HepG2 (cell line): ENCODE results near the gene SALL2. TPM values are rescaled to one million over a fixed set of nuclear protein-coding genes. Genes with fewer than 3 reads are reported as not detected.

Experiments
- CEBPB ChIP-seq: IDR thresholded peaks from 2 replicates; pipeline ENCODE4 v1.6.1; 2011; ENCODE audit warnings: low read depth, low read length, improper control_type of control experiment, borderline replicate concordance
- ETV5 ChIP-seq: IDR thresholded peaks from 2 replicates; pipeline ENCODE4 v1.6.1; 2018; ENCODE audit warnings: missing biosample characterization, missing genetic modification reagents, inconsistent platforms, borderline replicate concordance
- JARID2 ChIP-seq: sonication (generic); formaldehyde crosslinking; IDR thresholded peaks from 2 replicates; pipeline ENCODE4 v1.8.1; 2023; ENCODE audit warnings: missing genetic modification reagents, inconsistent platforms; ENCODE audit not compliant: insufficient replicate concordance
- KDM5A ChIP-seq: fragments of 200-600 bp; sonication (generic); IDR thresholded peaks from 2 replicates; pipeline ENCODE4 v1.7.0; 2018; ENCODE audit warnings: antibody characterized with exemption, mild to moderate bottlenecking, low read length, borderline replicate concordance
- MAF1 ChIP-seq: sonication (generic); formaldehyde crosslinking; IDR thresholded peaks from 2 replicates; pipeline ENCODE4 v1.5.0; 2020; ENCODE audit warnings: missing genetic modification reagents, borderline replicate concordance
- NFYC ChIP-seq: IDR thresholded peaks from 2 replicates; pipeline ENCODE4 v1.6.1; 2016; ENCODE audit warnings: missing genetic modification reagents, missing compliant biosample characterization
- NRL ChIP-seq: sonication (generic); formaldehyde crosslinking; IDR thresholded peaks from 2 replicates; pipeline ENCODE4 v1.5.0; 2020; ENCODE audit warnings: missing genetic modification reagents, mild to moderate bottlenecking, moderate library complexity, borderline replicate concordance
- POLR2A ChIP-seq, 2 experiments: IDR thresholded peaks; 2 replicates each; pipeline ENCODE4 v1.6.1; 2011; ENCODE audit warnings: low read depth in 2 of 2, low read length in 2 of 2, mild to moderate bottlenecking in 1 of 2, moderate library complexity in 1 of 2; ENCODE audit not compliant: insufficient read depth in 1 of 2
- RELA ChIP-seq: sonication (generic); formaldehyde crosslinking; IDR thresholded peaks from 2 replicates; pipeline ENCODE4 v1.4.0; 2020; ENCODE audit warnings: missing genetic modification reagents
- RFX5 ChIP-seq: IDR thresholded peaks from 2 replicates; pipeline ENCODE4 v1.6.1; 2011; ENCODE audit warnings: low read depth, low read length, improper control_type of control experiment
- RXRB ChIP-seq: IDR thresholded peaks from 2 replicates; pipeline ENCODE4 v1.6.1; 2016; ENCODE audit warnings: borderline replicate concordance, missing genetic modification reagents, missing compliant biosample characterization
- ZEB1 ChIP-seq: IDR thresholded peaks from 2 replicates; pipeline ENCODE4 v1.6.1; 2012; ENCODE audit warnings: mild to moderate bottlenecking, low read depth, inconsistent platforms; ENCODE audit not compliant: insufficient replicate concordance
- ZFAT ChIP-seq: sonication (generic); formaldehyde crosslinking; conservative IDR thresholded peaks from 2 replicates; pipeline ENCODE4 v1.8.1; 2023; ENCODE audit warnings: missing genetic modification reagents, inconsistent platforms
- ZFX ChIP-seq: sonication (generic); formaldehyde crosslinking; IDR thresholded peaks from 2 replicates; pipeline ENCODE4 v1.4.0; 2020; ENCODE audit warnings: mild to moderate bottlenecking, low read depth, missing genetic modification reagents, moderate library complexity
- ZNF468 ChIP-seq: sonication (generic); formaldehyde crosslinking; IDR thresholded peaks from 2 replicates; pipeline ENCODE4 v1.8.0; 2022; ENCODE audit warnings: mild to moderate bottlenecking, moderate library complexity, missing genetic modification reagents
- ZNF556 ChIP-seq: sonication (generic); formaldehyde crosslinking; IDR thresholded peaks from 2 replicates; pipeline ENCODE4 v1.4.0; 2020; ENCODE audit warnings: mild to moderate bottlenecking, missing genetic modification reagents, borderline replicate concordance
- ZNF816 ChIP-seq: sonication (generic); formaldehyde crosslinking; IDR thresholded peaks from 2 replicates; pipeline ENCODE4 v1.8.0; 2022; ENCODE audit warnings: missing genetic modification reagents, mild to moderate bottlenecking, borderline replicate concordance
- polyA plus RNA-seq, 8 experiments: library from polyadenylated mRNA; depleted of rRNA in 3 of 8; stranded (reverse) in 7 of 8; unstranded in 1 of 8; fragments of >200 nt; fragmentation: Illumina TruSeq in 4 of 8; extraction: Trizol in 4 of 8; gene quantifications; 2 replicates each; pipeline versions ENCODE4 v1.2.1 to v1.2.3, GENCODE V29; 2011 to 2016; ENCODE audit warnings: low read depth in 4 of 8, missing spikeins in 1 of 8, mixed read lengths in 1 of 8; ENCODE audit not compliant: insufficient read depth in 1 of 8
- total RNA-seq, 5 experiments: library from RNA; depleted of rRNA; stranded (reverse); fragments of >200 nt; fragmentation: Illumina TruSeq; extraction: Trizol; gene quantifications; 2 replicates each; pipeline ENCODE4 v1.2.3, GENCODE V29; 2016; ENCODE audit warnings: low read depth in 1 of 5
- TF ChIP-seq, protein P1 (sequence below): sonication (generic); formaldehyde crosslinking; IDR thresholded peaks from 2 replicates; pipeline ENCODE4 v1.8.0; 2022; ENCODE audit warnings: missing genetic modification reagents, mild to moderate bottlenecking, borderline replicate concordance
- TF ChIP-seq, protein P2 (sequence below): IDR thresholded peaks from 2 replicates; pipeline ENCODE4 v1.4.0; 2020; ENCODE audit warnings: mild to moderate bottlenecking, missing genetic modification reagents
- TF ChIP-seq, protein P3 (sequence below): IDR thresholded peaks from 2 replicates; pipeline ENCODE4 v1.6.1; 2016; ENCODE audit warnings: missing genetic modification reagents, missing compliant biosample characterization
- TF ChIP-seq, protein P4 (sequence below): sonication (generic); formaldehyde crosslinking; IDR thresholded peaks from 2 replicates; pipeline ENCODE4 v1.5.0; 2020; ENCODE audit warnings: mild to moderate bottlenecking, low read depth, missing genetic modification reagents, borderline replicate concordance
- TF ChIP-seq, protein P5 (sequence below): sonication (generic); formaldehyde crosslinking; IDR thresholded peaks from 2 replicates; pipeline ENCODE4 v1.5.1; 2020; ENCODE audit warnings: mild to moderate bottlenecking, missing genetic modification reagents

SALL2 gene
- total and polyA plus RNA-seq, 2 of the 13 experiments (the other 11 are each of a cell fraction or from before 2014, with no cell fraction given), result 4.9 to 5.8 TPM

DNA sequence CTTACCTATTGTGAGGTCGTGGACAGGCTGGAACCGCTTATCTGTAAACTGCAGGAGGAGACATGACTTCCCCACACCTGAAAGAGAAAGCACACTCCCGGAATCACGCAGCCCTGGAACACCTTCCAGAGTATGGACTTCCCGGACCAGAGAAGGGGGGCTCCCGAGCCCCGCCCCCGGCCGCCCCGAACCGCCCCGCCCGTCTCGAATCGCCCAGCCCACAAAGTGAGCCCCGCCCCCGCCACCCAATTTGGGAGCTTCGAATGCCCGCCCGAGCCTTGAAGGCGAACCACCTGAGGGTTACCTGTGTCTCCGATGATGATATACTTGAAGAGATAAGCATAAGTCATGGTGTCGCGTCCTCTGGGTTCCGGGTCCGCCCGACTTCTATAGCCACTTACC is 49.6 kb downstream of the SALL2 start (continued):
- TF ChIP-seq, protein P1, sequence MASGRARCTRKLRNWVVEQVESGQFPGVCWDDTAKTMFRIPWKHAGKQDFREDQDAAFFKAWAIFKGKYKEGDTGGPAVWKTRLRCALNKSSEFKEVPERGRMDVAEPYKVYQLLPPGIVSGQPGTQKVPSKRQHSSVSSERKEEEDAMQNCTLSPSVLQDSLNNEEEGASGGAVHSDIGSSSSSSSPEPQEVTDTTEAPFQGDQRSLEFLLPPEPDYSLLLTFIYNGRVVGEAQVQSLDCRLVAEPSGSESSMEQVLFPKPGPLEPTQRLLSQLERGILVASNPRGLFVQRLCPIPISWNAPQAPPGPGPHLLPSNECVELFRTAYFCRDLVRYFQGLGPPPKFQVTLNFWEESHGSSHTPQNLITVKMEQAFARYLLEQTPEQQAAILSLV, result no peak
- TF ChIP-seq CEBPB (no peak), POLR2A (IDR thresholded peaks at IDR 0.05; ENCODE audit: insufficient read depth in 1 of 2, low read depth in 2 of 2, low read length in 2 of 2) (peak; percentile 81), MAF1 (CRISPR knock-in tag) (no peak), ZNF468 (no peak), ZEB1 (peak; percentile 58), RXRB (CRISPR knock-in tag) (peak; percentile 73), RFX5 (no peak), JARID2 (CRISPR knock-in tag) (peak; percentile 40), NFYC (CRISPR knock-in tag) (peak; percentile 52; the same call in 1 of the 2 replicates), ETV5 (peak; percentile 64; the same call in 1 of the 2 replicates), KDM5A (no peak), RELA (no peak), ZFX (CRISPR knock-in tag) (no peak), ZNF556 (CRISPR knock-in tag) (no peak), NRL (CRISPR knock-in tag) (no peak), ZNF816 (0 out of 2 replicates have a peak, but pooled peaks have one; percentile 59), ZFAT (no peak)
- TF ChIP-seq, protein P2, sequence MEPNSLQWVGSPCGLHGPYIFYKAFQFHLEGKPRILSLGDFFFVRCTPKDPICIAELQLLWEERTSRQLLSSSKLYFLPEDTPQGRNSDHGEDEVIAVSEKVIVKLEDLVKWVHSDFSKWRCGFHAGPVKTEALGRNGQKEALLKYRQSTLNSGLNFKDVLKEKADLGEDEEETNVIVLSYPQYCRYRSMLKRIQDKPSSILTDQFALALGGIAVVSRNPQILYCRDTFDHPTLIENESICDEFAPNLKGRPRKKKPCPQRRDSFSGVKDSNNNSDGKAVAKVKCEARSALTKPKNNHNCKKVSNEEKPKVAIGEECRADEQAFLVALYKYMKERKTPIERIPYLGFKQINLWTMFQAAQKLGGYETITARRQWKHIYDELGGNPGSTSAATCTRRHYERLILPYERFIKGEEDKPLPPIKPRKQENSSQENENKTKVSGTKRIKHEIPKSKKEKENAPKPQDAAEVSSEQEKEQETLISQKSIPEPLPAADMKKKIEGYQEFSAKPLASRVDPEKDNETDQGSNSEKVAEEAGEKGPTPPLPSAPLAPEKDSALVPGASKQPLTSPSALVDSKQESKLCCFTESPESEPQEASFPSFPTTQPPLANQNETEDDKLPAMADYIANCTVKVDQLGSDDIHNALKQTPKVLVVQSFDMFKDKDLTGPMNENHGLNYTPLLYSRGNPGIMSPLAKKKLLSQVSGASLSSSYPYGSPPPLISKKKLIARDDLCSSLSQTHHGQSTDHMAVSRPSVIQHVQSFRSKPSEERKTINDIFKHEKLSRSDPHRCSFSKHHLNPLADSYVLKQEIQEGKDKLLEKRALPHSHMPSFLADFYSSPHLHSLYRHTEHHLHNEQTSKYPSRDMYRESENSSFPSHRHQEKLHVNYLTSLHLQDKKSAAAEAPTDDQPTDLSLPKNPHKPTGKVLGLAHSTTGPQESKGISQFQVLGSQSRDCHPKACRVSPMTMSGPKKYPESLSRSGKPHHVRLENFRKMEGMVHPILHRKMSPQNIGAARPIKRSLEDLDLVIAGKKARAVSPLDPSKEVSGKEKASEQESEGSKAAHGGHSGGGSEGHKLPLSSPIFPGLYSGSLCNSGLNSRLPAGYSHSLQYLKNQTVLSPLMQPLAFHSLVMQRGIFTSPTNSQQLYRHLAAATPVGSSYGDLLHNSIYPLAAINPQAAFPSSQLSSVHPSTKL (CRISPR knock-in tag), result peak; percentile 53; the same call in 1 of the 2 replicates
- TF ChIP-seq, protein P3, sequence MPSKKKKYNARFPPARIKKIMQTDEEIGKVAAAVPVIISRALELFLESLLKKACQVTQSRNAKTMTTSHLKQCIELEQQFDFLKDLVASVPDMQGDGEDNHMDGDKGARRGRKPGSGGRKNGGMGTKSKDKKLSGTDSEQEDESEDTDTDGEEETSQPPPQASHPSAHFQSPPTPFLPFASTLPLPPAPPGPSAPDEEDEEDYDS (CRISPR knock-in tag), result no peak
- TF ChIP-seq, protein P4, sequence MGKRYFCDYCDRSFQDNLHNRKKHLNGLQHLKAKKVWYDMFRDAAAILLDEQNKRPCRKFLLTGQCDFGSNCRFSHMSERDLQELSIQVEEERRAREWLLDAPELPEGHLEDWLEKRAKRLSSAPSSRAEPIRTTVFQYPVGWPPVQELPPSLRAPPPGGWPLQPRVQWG (CRISPR knock-in tag), result no peak
- TF ChIP-seq, protein P5, sequence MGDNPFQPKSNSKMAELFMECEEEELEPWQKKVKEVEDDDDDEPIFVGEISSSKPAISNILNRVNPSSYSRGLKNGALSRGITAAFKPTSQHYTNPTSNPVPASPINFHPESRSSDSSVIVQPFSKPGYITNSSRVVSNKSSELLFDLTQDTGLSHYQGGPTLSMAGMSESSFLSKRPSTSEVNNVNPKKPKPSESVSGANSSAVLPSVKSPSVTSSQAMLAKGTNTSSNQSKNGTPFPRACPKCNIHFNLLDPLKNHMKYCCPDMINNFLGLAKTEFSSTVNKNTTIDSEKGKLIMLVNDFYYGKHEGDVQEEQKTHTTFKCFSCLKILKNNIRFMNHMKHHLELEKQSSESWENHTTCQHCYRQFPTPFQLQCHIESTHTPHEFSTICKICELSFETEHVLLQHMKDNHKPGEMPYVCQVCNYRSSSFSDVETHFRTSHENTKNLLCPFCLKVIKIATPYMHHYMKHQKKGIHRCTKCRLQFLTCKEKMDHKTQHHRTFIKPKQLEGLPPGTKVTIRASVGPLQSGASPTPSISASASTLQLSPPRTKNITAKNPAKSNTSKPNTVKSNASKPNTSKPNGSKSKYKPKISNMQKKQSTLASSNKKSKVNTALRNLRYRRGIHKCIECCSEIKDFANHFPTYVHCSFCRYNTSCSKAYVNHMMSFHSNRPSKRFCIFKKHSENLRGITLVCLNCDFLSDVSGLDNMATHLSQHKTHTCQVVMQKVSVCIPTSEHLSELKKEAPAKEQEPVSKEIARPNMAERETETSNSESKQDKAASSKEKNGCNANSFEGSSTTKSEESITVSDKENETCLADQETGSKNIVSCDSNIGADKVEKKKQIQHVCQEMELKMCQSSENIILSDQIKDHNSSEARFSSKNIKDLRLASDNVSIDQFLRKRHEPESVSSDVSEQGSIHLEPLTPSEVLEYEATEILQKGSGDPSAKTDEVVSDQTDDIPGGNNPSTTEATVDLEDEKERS (CRISPR knock-in tag), result no peak
